ENCODE measurements around the gene ARCN1.

Gene ARCN1

DNA sequence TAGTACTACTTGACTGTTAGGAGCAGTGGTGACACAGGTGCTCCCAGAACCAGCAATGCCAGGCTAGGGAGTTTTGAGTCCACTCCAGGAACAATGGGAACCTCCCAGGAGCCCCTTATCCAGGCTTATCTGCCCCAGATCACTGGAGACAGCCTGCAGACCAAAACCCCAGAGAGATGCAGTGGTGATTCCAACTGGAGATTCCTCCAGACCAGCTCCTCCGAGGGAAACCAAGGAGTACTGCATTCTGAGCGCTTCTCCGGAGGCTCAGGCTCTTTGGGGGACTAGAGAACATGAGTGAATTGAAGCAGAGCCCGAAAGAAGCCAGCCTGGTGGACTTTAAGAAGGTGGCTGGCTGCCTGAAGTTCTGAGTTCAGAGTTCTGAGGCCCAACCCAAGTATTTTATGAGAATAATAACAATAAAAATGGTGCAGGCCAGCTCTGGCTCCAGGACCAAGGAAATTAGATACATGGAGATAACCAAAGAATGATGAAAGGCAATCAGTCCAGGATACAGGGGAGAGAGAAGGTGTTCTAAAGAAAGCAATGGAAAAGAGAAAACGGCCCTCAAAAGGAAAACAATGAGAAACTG, 42.5 kb upstream of the ARCN1 start:
- no peak overlapping the region for H4K8ac ChIP-seq (ENCODE audit: low read length)
- H3K14ac ChIP-seq (ENCODE audit: low read length in 2 of 2), result no peak overlapping the region
- no peak overlapping the region for H2AFZ ChIP-seq (ENCODE audit: low read depth, low read length)
- no peak overlapping the region for H2BK12ac ChIP-seq (ENCODE audit: low read length in 2 of 2)
- no peak overlapping the region for H3K18ac ChIP-seq (ENCODE audit: low read depth in 1 of 2, low read length in 2 of 2)
- peak overlapping the region in 1 of 2 experiments; percentile 91 for H3K4me3 ChIP-seq (ENCODE audit: insufficient read depth in 1 of 2, low read depth in 1 of 2, low read length in 2 of 2)
- peak overlapping the region; percentile 93 for H3K4me2 ChIP-seq (ENCODE audit: low read length, poor library complexity, severe bottlenecking)
- H3K36me3 ChIP-seq (ENCODE audit: control insufficient read depth in 1 of 2, insufficient read depth in 2 of 2, low read depth in 1 of 2, low read length in 2 of 2), result peaks cover 19 to 35% of the 10 kb centered on the region in 2 experiments
- peaks cover 37% of the 10 kb centered on the region for H3K79me1 ChIP-seq (replicated peaks; ENCODE audit: low read length, poor library complexity, severe bottlenecking)
- H3K9me3 ChIP-seq (ENCODE audit: control insufficient read depth, low read length), result no peaks in the 10 kb centered on the region
- H3K4ac ChIP-seq (ENCODE audit: low read depth in 1 of 2, low read length in 2 of 2), result no peak overlapping the region
- H3K27ac ChIP-seq (ENCODE audit: low read length, poor library complexity, severe bottlenecking), result no peak overlapping the region
- no peak overlapping the region for H4K91ac ChIP-seq (ENCODE audit: low read length)
- peaks cover 18% of the 10 kb centered on the region for H3K4me1 ChIP-seq (ENCODE audit: control insufficient read depth, insufficient read depth, low read depth, low read length)
- 69% methylated on average over 5 of the region's 5 CpGs for WGBS
- H2BK15ac ChIP-seq (ENCODE audit: low read depth, poor library complexity, severe bottlenecking), result no peak overlapping the region
- H3K27me3 ChIP-seq (ENCODE audit: control insufficient read depth in 1 of 2, insufficient read depth in 1 of 2, low read length in 2 of 2), result no peaks in the 10 kb centered on the region
- no peak overlapping the region for H2AK5ac ChIP-seq (ENCODE audit: low read length, severe bottlenecking)
- H2BK120ac ChIP-seq (ENCODE audit: low read depth, low read length), result no peak overlapping the region
- H3K9ac ChIP-seq (ENCODE audit: low read length), result peak overlapping the region; percentile 81
- no peak for DNase-seq
- no peak overlapping the region for H2BK5ac ChIP-seq (ENCODE audit: low read depth, low read length, poor library complexity, severe bottlenecking)
- no peak overlapping the region for H3K23ac ChIP-seq (ENCODE audit: low read length in 2 of 2)

DNA sequence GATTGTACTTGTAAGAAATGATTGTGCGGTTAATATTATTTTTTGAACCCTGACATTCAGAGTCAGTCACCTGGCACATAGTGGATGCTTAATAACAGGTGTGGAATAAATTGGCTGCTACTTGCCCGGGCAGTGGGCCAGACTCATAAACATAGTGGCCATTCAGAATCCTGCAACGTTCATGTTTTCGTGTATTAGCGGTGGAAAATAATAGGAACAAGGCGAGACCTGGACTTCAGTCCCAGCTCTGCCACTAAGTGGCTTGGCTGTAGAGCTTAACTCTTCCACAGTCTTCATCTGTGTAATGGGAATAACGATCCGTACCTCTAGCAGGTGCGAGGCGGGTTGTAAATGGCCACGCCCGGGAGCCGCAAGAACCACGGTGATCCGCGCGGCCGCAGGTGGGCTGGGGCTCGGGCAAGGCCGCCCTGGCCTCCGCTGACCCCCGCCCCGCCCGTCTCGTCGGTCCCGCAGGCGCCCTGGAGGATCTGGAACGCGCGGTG, 42.0 kb upstream of the ARCN1 start:
- H3K27me3 ChIP-seq (ENCODE audit: control insufficient read depth in 1 of 2, insufficient read depth in 1 of 2, low read length in 2 of 2), result no peaks in the 10 kb centered on the region
- H3K27ac ChIP-seq (ENCODE audit: low read length, poor library complexity, severe bottlenecking), result no peak overlapping the region
- peak overlapping the region; percentile 22 for H4K91ac ChIP-seq (ENCODE audit: low read length)
- no peak overlapping the region for H2BK12ac ChIP-seq (ENCODE audit: low read length in 2 of 2)
- H2BK5ac ChIP-seq (ENCODE audit: low read depth, low read length, poor library complexity, severe bottlenecking), result no peak overlapping the region
- peaks cover 36% of the 10 kb centered on the region for H3K79me1 ChIP-seq (replicated peaks; ENCODE audit: low read length, poor library complexity, severe bottlenecking)
- 20% methylated on average over 18 of the region's 31 CpGs for whole genome bisulfite sequencing
- H3K9ac ChIP-seq (ENCODE audit: low read length), result peak overlapping the region; percentile 81
- H4K8ac ChIP-seq (ENCODE audit: low read length), result peak overlapping the region; percentile 52
- H2BK15ac ChIP-seq (ENCODE audit: low read depth, poor library complexity, severe bottlenecking), result no peak overlapping the region
- DNase-seq, result peak; percentile 14
- H2AK5ac ChIP-seq (ENCODE audit: low read length, severe bottlenecking), result no peak overlapping the region
- peak overlapping the region in 1 of 2 experiments; percentile 54 for H3K18ac ChIP-seq (ENCODE audit: low read depth in 1 of 2, low read length in 2 of 2)
- H3K36me3 ChIP-seq (ENCODE audit: control insufficient read depth in 1 of 2, insufficient read depth in 2 of 2, low read depth in 1 of 2, low read length in 2 of 2), result peaks cover 14 to 35% of the 10 kb centered on the region in 2 experiments
- peak overlapping the region; percentile 89 to 91 for H3K4me3 ChIP-seq (ENCODE audit: insufficient read depth in 1 of 2, low read depth in 1 of 2, low read length in 2 of 2)
- no peaks in the 10 kb centered on the region for H3K9me3 ChIP-seq (ENCODE audit: control insufficient read depth, low read length)
- no peak overlapping the region for H3K14ac ChIP-seq (ENCODE audit: low read length in 2 of 2)
- H3K4ac ChIP-seq (ENCODE audit: low read depth in 1 of 2, low read length in 2 of 2), result peak overlapping the region in 1 of 2 experiments; percentile 65
- peak overlapping the region; percentile 93 for H3K4me2 ChIP-seq (ENCODE audit: low read length, poor library complexity, severe bottlenecking)
- no peak overlapping the region for H2BK120ac ChIP-seq (ENCODE audit: low read depth, low read length)
- peak overlapping the region; percentile 83 for H2AFZ ChIP-seq (ENCODE audit: low read depth, low read length)
- H3K23ac ChIP-seq (ENCODE audit: low read length in 2 of 2), result peak overlapping the region in 1 of 2 experiments; percentile 20
- peaks cover 18% of the 10 kb centered on the region for H3K4me1 ChIP-seq (ENCODE audit: control insufficient read depth, insufficient read depth, low read depth, low read length)

DNA sequence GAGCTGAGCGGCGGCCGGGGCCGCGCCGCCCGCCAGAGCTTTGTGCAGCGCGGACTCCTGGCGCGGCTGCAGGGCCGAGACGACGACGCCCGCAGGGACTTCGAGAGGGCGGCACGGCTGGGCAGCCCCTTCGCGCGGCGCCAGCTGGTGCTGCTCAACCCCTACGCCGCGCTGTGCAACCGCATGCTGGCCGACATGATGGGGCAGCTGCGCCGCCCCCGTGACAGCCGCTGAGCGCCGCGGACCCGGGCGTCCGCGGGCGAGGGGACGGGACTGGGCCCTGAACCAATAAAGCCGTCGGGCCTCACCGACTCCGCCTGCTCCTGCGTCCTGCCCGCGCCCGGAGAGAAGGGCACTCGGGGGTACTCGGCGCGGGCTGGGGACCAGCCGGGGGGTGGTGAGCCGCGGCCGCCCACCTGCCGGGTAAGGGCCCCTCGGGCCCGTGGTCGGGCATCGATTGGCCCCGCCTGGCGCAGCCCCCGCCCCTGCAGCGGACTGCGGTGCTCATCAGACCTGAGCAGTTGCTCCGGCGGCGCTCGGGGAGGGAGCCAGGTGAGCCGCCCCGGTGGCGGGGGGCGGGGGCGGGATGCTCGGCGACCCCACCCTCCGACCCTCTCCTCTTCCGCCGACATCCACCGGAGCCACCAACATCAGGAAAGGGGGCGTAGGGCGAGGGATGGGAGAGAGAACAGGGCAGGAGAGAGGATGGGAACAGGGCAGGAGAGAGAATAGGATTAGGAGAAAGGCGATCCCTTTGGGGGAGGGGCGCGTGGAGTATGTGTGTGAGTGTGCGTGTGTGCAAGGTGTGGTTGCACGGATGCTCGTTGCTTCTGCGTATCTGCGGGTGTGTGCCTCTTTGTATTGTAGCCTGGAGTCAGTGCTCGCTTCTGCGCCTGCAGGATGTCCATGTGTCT, 41.3 kb upstream of the ARCN1 start, which contains the start of gene TMEM25:
Gene TMEM25 (plus strand): TSS at position 510 of the 914 bp plus-strand sequence. CDS start 610 bp downstream, outside the sequence.
- WGBS, result 3% methylated on average over 54 of the region's 94 CpGs
- peak within 1 kb of the TSS; percentile 93 for H3K4me2 ChIP-seq (ENCODE audit: low read length, poor library complexity, severe bottlenecking)
- H3K36me3 ChIP-seq (ENCODE audit: control insufficient read depth in 1 of 2, insufficient read depth in 2 of 2, low read depth in 1 of 2, low read length in 2 of 2), result peaks cover 11 to 36% of the 10 kb centered on the region in 2 experiments

More for the DNA sequence above, 41.3 kb upstream of the ARCN1 start, which contains the start of gene TMEM25:
- peak within 1 kb of the TSS; percentile 89 to 91 for H3K4me3 ChIP-seq (ENCODE audit: insufficient read depth in 1 of 2, low read depth in 1 of 2, low read length in 2 of 2)
- peak within 1 kb of the TSS; percentile 51 to 83 for H3K18ac ChIP-seq (ENCODE audit: low read depth in 1 of 2, low read length in 2 of 2)
- peak within 1 kb of the TSS; percentile 31 for H2BK15ac ChIP-seq (ENCODE audit: low read depth, poor library complexity, severe bottlenecking)
- peak; percentile 64 for DNase-seq
- H2BK12ac ChIP-seq (ENCODE audit: low read length in 2 of 2), result no peak within 1 kb of the TSS
- H3K14ac ChIP-seq (ENCODE audit: low read length in 2 of 2), result peak within 1 kb of the TSS in 1 of 2 experiments; percentile 76
- peak within 1 kb of the TSS; percentile 52 for H4K91ac ChIP-seq (ENCODE audit: low read length)
- H3K4ac ChIP-seq (ENCODE audit: low read depth in 1 of 2, low read length in 2 of 2), result peak within 1 kb of the TSS; percentile 38 to 65
- peak within 1 kb of the TSS; percentile 81 for H2BK120ac ChIP-seq (ENCODE audit: low read depth, low read length)
- H2AK5ac ChIP-seq (ENCODE audit: low read length, severe bottlenecking), result no peak within 1 kb of the TSS
- no peaks in the 10 kb centered on the region for H3K9me3 ChIP-seq (ENCODE audit: control insufficient read depth, low read length)
- H2BK5ac ChIP-seq (ENCODE audit: low read depth, low read length, poor library complexity, severe bottlenecking), result no peak within 1 kb of the TSS
- no peaks in the 10 kb centered on the region for H3K27me3 ChIP-seq (ENCODE audit: control insufficient read depth in 1 of 2, insufficient read depth in 1 of 2, low read length in 2 of 2)
- H3K9ac ChIP-seq (ENCODE audit: low read length), result peak within 1 kb of the TSS; percentile 81
- peak within 1 kb of the TSS; percentile 52 for H4K8ac ChIP-seq (ENCODE audit: low read length)
- H2AFZ ChIP-seq (ENCODE audit: low read depth, low read length), result peak within 1 kb of the TSS; percentile 83
- peak within 1 kb of the TSS in 1 of 2 experiments; percentile 20 for H3K23ac ChIP-seq (ENCODE audit: low read length in 2 of 2)
- H3K4me1 ChIP-seq (ENCODE audit: control insufficient read depth, insufficient read depth, low read depth, low read length), result peaks cover 18% of the 10 kb centered on the region
- no peak within 1 kb of the TSS for H3K27ac ChIP-seq (ENCODE audit: low read length, poor library complexity, severe bottlenecking)
- H3K79me1 ChIP-seq (replicated peaks; ENCODE audit: low read length, poor library complexity, severe bottlenecking), result peaks cover 35% of the 10 kb centered on the region
